ENCODE data around the gene LRRC42.

Gene LRRC42
- total RNA-seq = 11.8 to 17.9 (median 13.8) reads per million in 4 experiments

GRCh38 chr1:53946252-53947171 lies at the start of gene LRRC42:
Gene LRRC42 (plus strand): TSS chr1:53946350. CDS start chr1:53952000, 5,650 bp downstream.
- DNase-seq = no peak

- no peak for DNase-seq
These were observed 49.4 kb upstream of the LRRC42 start for GRCh38 chr1:53896635-53897229.

- DNase-seq = no peak
These were observed 46.9 kb upstream of the LRRC42 start for GRCh38 chr1:53899206-53899628.

GRCh38 chr1:53899708-53900107 lies 46.4 kb upstream of the LRRC42 start:
- no peak for DNase-seq

GRCh38 chr1:53902235-53903138 lies 43.7 kb upstream of the LRRC42 start:
- DNase-seq = no peak

- no peak for DNase-seq
These were observed 40.6 kb upstream of the LRRC42 start for GRCh38 chr1:53905509-53905908.

GRCh38 chr1:53906121-53906520 lies 40.0 kb upstream of the LRRC42 start:
- no peak for DNase-seq

- no peak for DNase-seq
These were observed 36.2 kb upstream of the LRRC42 start for GRCh38 chr1:53909946-53910345.

- no peak for DNase-seq
These were observed 34.7 kb upstream of the LRRC42 start for GRCh38 chr1:53911442-53911841.

- DNase-seq = no peak
These were observed 32.7 kb upstream of the LRRC42 start for GRCh38 chr1:53913352-53914033.

- DNase-seq = no peak
These were observed 27.8 kb upstream of the LRRC42 start for GRCh38 chr1:53918343-53918742.

GRCh38 chr1:53919675-53920066 lies 26.5 kb upstream of the LRRC42 start:
- no peak for DNase-seq

GRCh38 chr1:53927376-53927881 lies 18.7 kb upstream of the LRRC42 start:
- no peak for DNase-seq

GRCh38 chr1:53929246-53929960 lies 16.7 kb upstream of the LRRC42 start:
- DNase-seq = no peak

GRCh38 chr1:53930932-53931331 lies 15.2 kb upstream of the LRRC42 start:
- no peak for DNase-seq

GRCh38 chr1:53931523-53931922 lies 14.6 kb upstream of the LRRC42 start:
- no peak for DNase-seq

GRCh38 chr1:53934170-53934765 lies 11.9 kb upstream of the LRRC42 start:
- no peak for DNase-seq

GRCh38 chr1:53936430-53936829 lies 9.7 kb upstream of the LRRC42 start:
- DNase-seq = no peak

GRCh38 chr1:53938136-53938830 lies 7.9 kb upstream of the LRRC42 start:
- DNase-seq = no peak

Measured in effector CD8-positive, alpha-beta T cell (primary cell).